NOMO-1 treated with dmso at 0.1 percent for 144 hours (cell line): ENCODE results near the gene LBX1.
"Not testable (repeated sequence)": the region's sequence is repeated elsewhere in the genome, so short reads cannot be mapped to it uniquely, and the experiment has no call there.

Experiments used
- DNase-seq: peaks from one replicate; lab custom pipeline; 2025; ENCODE audit not compliant: unreplicated experiment; lab: John Stamatoyannopoulos, UW

LBX1 gene

DNA sequence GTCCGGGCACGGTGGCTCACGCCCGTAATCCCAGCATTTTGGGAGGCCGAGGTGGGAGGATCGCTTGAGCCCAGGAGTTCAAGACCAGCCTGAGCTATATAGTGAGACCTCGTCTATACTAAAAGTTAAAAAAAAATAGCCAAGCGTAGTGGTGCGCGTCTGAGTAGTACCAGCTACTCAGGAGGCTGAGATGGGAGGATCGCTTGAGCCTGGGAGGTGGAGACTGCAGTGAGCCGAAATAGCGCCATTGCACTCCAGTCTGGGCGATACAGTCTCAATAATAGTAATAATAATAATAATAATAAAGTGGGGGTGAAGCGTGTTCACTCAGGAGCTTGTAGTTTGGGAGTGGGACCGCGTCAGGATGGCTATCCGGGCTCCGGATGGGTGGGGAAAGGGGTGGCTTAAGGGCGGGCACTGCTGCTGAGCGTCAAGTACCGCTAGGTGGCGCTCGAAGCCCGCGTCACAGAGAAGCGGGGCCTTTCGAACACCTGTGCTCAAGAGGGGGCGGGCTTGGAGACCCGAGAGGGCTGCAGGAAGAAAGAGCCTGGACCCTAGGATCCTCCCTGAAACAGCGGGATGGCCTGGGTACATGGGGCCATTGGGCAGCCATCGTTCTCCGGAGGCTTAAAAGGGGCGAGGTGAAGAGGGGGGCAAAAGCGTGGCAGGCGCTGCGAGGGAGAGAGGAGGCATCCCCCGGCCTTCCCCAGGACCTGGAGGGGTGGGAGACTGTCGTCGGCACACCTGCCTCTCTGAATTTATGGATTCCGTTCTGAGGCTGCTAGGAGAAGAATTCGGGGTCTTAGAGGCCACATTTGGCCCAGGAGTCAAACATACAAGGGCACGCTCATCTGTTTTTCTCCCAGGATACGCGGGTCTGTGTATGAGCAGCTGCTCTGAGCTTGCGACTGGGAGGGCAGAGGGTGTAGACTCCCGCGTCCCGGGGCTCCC, 14.5 kb downstream of the LBX1 start:
- DNase-seq: no peak

DNA sequence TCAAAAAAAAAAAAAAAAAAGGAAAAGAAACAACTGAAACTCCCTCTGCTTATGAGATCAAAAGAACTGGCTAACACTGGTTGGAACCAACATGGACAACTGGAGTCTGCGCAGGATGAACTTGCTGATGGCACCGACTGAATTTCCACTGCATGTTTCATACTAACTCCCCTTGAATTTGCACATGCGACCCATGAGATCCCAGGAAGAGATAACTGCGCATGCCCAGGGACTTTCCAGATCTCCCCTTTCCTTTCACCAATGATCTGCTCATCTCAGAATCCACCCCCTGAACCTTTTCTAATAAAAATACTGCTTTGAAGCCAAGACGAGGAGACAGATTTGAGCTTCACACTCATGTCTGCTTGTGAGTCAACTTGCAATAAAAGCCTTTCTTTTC, 20.7 kb downstream of the LBX1 start:
- no peak for DNase-seq

DNA sequence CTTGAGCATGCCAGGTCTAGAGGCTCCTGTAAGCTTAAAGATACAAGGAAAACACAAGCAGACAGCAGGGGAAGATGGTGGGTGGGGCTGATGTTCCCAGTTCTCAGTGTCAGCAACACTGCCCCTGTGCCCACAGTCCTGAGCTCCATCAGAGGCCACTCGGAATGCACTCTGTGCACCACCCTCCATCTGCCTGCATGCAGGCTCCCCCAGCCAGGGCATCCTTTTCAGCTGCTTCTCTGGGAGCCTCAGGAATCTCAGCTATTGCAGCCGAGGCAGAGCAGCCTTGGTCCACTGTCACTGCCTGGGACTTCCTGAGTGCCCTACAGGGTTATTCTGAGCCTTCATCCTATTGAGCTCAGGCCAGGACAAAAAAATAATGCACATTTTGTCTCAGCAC, 22.2 kb downstream of the LBX1 start:
- no peak for DNase-seq

DNA sequence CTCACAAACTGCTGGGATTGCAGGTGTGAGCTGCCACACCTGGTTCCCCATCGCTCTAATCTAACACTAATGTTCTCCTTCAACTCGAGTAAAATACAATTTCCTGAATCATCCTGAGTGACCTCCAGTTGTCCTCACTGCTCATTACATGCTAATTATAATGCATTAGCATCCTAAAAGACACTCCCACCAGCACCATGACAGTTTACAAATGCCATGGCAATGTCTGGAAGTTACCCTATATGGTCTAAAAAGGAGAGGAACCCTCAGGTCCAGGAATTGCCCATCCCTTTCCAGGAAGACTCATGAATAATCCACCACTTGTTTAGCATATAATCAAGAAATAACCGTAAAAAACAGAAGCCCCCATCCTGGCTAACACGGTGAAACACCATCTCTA, 26.6 kb downstream of the LBX1 start:
- not testable (repeated sequence) for DNase-seq

DNA sequence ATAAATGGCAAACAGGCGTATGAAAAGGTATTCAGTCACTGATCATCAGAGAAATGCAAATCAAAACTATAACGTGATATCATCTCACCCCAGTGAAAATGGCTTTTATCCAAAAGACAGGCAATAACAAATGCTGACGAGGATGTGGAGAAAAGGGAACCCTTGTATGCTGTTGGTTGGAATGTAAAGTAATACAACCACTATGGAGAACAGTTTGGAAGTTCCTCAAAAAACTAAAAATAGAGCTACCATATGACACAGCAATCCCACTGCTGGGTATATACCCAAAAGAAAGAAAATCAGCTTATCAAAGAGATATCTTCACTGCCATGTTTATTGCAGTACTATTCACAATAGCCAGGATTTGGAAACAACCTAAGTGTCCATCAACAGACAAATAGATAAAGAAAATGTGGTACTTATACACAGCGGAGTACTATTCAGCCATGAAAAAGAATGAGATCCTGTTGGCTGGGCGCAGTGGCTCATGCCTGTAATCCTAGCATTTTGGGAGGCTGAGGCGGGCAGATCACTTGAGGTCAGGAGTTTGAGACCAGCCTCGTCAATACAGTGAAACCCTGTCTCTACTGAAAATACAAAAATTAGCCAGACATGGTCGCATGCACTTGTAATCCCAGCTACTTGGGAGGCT, 30.8 kb downstream of the LBX1 start:
- not testable (repeated sequence) for DNase-seq

DNA sequence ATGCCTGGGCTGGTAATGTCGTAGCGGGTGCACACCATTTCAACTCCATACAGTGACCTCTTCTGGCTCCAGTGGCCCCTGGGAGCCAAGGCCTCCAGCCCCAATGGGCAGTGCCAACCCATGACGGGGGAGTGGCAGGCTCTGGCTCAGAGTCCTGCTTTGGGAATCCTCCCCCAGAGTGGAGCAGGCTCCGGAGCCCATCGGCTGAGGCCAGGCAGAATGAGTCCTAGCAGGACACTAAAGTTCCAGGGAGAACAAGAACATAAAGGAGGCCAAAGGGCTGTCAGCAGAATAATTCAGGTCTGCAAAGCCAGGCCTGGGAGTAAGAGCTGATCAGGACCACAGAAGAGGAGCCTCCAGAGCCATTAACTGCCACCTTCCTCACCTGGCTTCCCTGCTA, 33.3 kb downstream of the LBX1 start:
- no peak for DNase-seq

DNA sequence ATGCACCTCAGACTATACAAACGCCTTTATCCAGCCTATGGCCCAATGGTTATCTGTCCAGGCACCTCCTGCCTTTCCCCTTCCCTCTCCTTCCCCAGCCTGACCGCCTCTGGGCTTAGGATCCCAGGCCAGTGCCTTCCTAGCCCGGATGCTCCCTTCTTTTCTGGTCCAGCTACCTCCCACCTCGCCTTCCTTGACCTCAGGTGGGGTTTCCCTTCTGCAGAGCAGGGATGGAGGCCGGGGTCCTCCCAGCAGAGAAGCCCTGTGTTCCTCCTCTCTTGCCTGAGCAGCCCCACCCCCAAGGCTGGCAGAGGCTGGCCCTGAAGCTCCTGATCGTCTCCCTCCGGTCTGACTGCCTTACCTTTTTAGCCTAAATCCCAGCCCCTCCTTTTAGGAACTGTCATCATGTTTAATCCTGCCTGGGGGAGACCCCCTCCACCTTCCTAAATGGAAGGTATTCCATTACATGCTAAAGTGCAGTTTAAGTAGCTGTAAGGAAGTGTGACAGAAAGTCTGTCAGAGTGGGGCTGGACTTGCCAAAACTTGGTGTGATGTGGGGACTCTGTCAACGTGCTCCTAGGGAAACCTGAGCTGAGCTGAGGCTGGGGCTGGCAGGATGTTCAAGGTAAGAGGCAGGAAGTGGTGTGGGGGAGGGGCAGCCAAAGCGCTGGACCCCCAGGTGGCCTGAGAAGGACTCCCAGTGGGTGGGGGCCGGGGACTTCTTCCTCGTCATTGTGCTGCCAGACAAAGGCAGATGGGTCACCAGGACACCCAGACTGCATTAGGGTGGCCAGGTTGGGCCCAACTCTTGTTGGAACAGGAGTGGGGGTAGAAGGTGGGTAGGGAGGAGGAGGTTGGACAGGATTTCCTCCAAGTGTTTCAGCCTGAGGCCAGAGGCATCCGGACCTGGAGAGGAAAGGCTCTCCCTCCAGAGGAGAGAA, 39.5 kb downstream of the LBX1 start:
- no peak for DNase-seq

DNA sequence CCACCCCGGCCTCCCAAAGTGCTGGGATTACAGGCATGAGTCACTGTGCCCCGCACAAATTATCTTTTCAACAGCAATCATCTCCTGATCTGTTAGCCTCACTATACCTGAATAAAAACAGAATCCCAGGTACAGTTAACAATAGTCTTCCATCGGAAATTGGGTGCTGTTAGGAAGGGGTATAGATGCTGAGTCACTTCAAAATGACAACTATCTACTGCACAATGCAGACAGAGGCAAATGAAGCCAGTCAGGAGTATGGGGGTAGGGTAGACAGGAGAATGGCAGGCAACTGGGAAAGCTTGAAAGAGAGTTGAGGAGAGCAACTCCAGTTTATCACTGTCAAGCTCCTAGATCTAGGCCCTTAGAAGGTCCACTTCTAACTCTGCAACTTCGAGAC, 40.3 kb downstream of the LBX1 start:
- DNase-seq: no peak

DNA sequence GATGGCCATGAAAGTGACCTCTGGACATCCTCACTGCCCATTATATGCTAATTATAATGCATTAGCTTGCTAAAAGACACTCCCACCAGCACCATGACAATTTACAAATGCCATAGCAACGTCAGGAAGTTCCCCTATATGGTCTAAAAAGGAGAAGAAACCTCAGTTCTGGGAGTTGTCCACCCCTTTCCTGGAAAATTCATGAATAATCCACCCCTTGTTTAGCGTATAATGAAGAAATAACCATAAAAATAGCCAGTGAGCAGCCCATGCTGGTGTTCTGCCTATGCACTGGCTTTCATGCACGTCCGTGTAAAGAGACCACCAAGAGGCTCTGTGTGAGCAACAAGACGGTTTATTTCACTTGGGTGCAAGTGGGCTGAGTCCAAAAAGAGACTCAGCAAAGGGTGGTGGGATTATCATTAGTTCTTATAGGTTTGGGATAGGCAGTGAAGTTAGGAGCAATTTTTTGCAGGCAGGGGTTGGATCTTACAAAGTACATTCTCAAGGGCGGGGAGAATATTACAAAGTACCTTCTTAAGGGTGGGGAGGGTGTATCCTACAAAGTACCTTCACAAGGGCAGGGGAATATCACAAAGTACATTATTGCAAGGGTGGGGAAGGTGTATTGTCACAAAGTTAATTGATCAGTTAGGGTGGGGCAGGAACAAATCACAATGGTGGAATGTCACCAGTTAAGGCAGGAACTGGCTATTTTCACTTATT, 45.6 kb downstream of the LBX1 start:
- DNase-seq: no peak

DNA sequence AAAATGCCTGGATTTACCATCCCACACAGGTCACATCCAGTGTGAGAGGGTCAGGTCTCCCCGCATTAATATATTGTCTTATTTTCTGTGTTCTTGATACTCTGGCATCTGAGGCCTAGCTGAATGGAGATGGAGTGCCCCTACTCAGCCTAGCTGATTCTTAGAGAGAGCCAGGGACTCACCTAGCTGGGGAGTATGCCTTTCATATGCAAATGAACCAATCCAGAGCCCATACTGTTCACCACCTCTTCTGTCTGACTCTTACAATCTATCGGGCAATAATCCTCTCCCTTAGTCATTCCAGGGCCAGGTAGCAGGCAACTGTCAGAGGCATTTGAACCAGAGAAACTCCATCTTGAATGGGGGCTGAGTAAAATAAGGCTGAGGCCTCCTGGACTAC, 46.3 kb downstream of the LBX1 start:
- DNase-seq: no peak
